Upper lobe of left lung (tissue), 6 donors: ENCODE results near the gene MTFMT. TPM values are rescaled to one million over a fixed set of nuclear protein-coding genes. Genes with fewer than 3 reads are reported as not detected.

Experiments used
- ATAC-seq, 2 donors: fragments of 200-7000 bp; cut with Tn5 transposase; one replicate each; pipeline ENCODE4 v1.9.1; 2022; ENCODE audit warnings: mild to moderate bottlenecking in 2 of 2, moderate library complexity in 2 of 2; ENCODE audit not compliant: low FRiP score in 2 of 2
- DNase-seq, 2 donors: peaks; one replicate each; pipeline ENCODE4 v3.0.0-alpha.2; 2019 to 2020
- H3K27ac ChIP-seq, 4 donors: fragments of 200-600 bp; sonication (generic); one replicate each; pipeline ENCODE4 v1.5.1; 2016 to 2019
- H3K27me3 ChIP-seq, 4 donors: fragments of 200-600 bp; sonication (generic); one replicate each; pipeline ENCODE4 v1.5.1; 2017 to 2019
- H3K36me3 ChIP-seq, 4 donors: fragments of 200-600 bp; sonication (generic); one replicate each; pipeline ENCODE4 v1.5.1; 2016 to 2019
- H3K4me1 ChIP-seq, 4 donors: fragments of 200-600 bp; sonication (generic); one replicate each; pipeline ENCODE4 v1.5.1; 2018 to 2019
- H3K4me3 ChIP-seq, 4 donors: fragments of 200-600 bp; sonication (generic); one replicate each; pipeline ENCODE4 v1.5.1; 2017 to 2019; ENCODE audit warnings: mild to moderate bottlenecking in 2 of 4, moderate library complexity in 1 of 4
- H3K9me3 ChIP-seq, 4 donors: fragments of 200-600 bp; sonication (generic); one replicate each; pipeline ENCODE4 v1.5.1; 2018 to 2019
- CTCF ChIP-seq, 6 experiments: fragments of 450-650 bp in 4 of 6; fragments of 200-600 bp in 2 of 6; sonication (generic) in 2 of 6; IDR thresholded peaks; one replicate each; pipeline ENCODE4 v1.5.1; 2016 to 2019; ENCODE audit warnings: antibody characterized with exemption in 6 of 6
- EP300 ChIP-seq, 4 donors: sonication (generic); formaldehyde crosslinking; IDR thresholded peaks; one replicate each; pipeline ENCODE4 v1.5.1; 2017; ENCODE audit warnings: antibody characterized with exemption in 4 of 4, control low read depth in 2 of 4
- POLR2A ChIP-seq, 4 donors: fragments of 450-650 bp; IDR thresholded peaks; one replicate each; pipeline ENCODE4 v1.5.1; 2016 to 2017; ENCODE audit warnings: antibody characterized with exemption in 4 of 4, mild to moderate bottlenecking in 2 of 4
- POLR2AphosphoS5 ChIP-seq, 2 donors: sonication (generic); formaldehyde crosslinking; IDR thresholded peaks; one replicate each; pipeline ENCODE4 v1.5.1; 2017; ENCODE audit warnings: antibody characterized with exemption in 2 of 2
- WGBS, 2 donors: methylation state at CpG; one replicate each; pipeline ENCODE4 v1.1.5; 2017 to 2018; 5-methylcytosine and 5-hydroxymethylcytosine counted together
- total RNA-seq, 6 donors: library from RNA; depleted of rRNA in 4 of 6; stranded (reverse); fragments of >200 nt in 4 of 6; gene quantifications; one replicate each; pipeline versions ENCODE4 v1.1.0 to v1.2.1, GENCODE V29; 2016 to 2021
- donor health status: DM: no; HTN: no; CAD: no; lungs with moderate emphysema.
- donor health status: DM: no; HTN: yes; CAD: no; lungs with severe emphysema.

Gene MTFMT
- total RNA-seq, 6 donors from 2014 or later = 15.8 to 35.6 (median 25.5) TPM

- Histone ChIP-seq H3K36me3 (no peaks in the 10 kb centered on the region), H3K9me3 (no peaks in the 10 kb centered on the region), H3K4me1 (peaks cover 29 to 50% (median 31%) of the 10 kb centered on the region in 4 donors), H3K27ac (peak within 1 kb of the TSS; percentile 92 to 98 (median 93)), H3K27me3 (no peaks in the 10 kb centered on the region), H3K4me3 (peak within 1 kb of the TSS; percentile 77 to 99 (median 85))
- ATAC-seq (peak; percentile 98), DNase-seq (peak; percentile 96 to 99)
- 2% methylated on average over 18 to 28 of the region's 75 CpGs for WGBS, 2 donors
- TF ChIP-seq EP300 (IDR thresholded peaks at IDR 0.05) (peak in 1 of 4 donors; percentile 7), POLR2A (IDR thresholded peaks at IDR 0.05) (peak in 3 of 4 donors; percentile 34 to 84 (median 64)), POLR2AphosphoS5 (IDR thresholded peaks at IDR 0.05) (peak; percentile 69 to 95), CTCF (IDR thresholded peaks at IDR 0.05) (peak in 2 of 6 experiments; percentile 5 to 25)
Observed at GRCh38 chr15:64989416-64990167, 39.8 kb downstream of the MTFMT start, which contains the start of gene SPG21. Gene SPG21, minus strand, starts transcription at chr15:64989914. Its CDS starts 6,345 bp downstream, at chr15:64983569.

DNA sequence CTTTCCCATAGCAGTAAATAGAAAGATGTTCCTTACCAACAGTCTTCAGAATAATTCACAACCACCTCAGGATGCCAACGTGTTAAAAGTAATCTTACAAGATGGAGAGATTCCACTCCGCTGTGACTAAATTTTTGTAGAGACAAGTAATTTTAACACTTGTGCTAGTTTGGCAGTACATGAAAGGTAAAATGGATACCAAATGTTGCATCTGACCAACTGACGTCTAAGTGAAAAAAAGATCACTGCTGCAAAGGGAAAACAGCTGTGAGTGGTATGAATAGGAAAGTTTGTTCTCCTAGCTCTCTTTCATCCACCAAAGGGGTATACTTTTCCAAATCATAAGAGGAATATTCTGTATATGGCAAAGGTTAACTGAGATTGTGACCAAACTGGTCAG, 42.3 kb downstream of the MTFMT start:
- Histone ChIP-seq H3K27me3 (no peaks in the 10 kb centered on the region), H3K9me3 (no peaks in the 10 kb centered on the region), H3K4me3 (no peak overlapping the region), H3K27ac (peak overlapping the region in 1 of 4 donors; percentile 7), H3K4me1 (peaks cover 37 to 60% (median 40%) of the 10 kb centered on the region in 4 donors), H3K36me3 (peaks cover 0 to 7% (median 2%) of the 10 kb centered on the region in 4 donors)
- no peak for TF ChIP-seq POLR2A (IDR thresholded peaks at IDR 0.05)
- TF ChIP-seq EP300 (IDR thresholded peaks at IDR 0.05) = no peak
- no peak for TF ChIP-seq POLR2AphosphoS5 (IDR thresholded peaks at IDR 0.05)
- no peak for TF ChIP-seq CTCF (IDR thresholded peaks at IDR 0.05)
- WGBS, 2 donors = 50 to 56% methylated on average over 3 of the region's 3 CpGs
- no peak for DNase-seq
- no peak for ATAC-seq

GRCh38 chr15:64985366-64986033, 43.9 kb downstream of the MTFMT start:
- Histone ChIP-seq H3K27ac (peak overlapping the region; percentile 79 to 89 (median 82)), H3K9me3 (no peaks in the 10 kb centered on the region), H3K36me3 (peaks cover 0 to 11% (median 4%) of the 10 kb centered on the region in 4 donors), H3K4me3 (no peak overlapping the region), H3K4me1 (peaks cover 37 to 58% (median 44%) of the 10 kb centered on the region in 4 donors), H3K27me3 (no peaks in the 10 kb centered on the region)
- peak; percentile 5 to 19 for ATAC-seq
- TF ChIP-seq POLR2AphosphoS5 (IDR thresholded peaks at IDR 0.05) = peak in 1 of 2 donors; percentile 12
- no peak for TF ChIP-seq CTCF (IDR thresholded peaks at IDR 0.05)
- TF ChIP-seq POLR2A (IDR thresholded peaks at IDR 0.05) = peak in 1 of 4 donors; percentile 24
- TF ChIP-seq EP300 (IDR thresholded peaks at IDR 0.05) = no peak
- peak in 1 of 2 donors; percentile 42 for DNase-seq
- 10 to 18% methylated on average over 9 of the region's 9 CpGs for WGBS, 2 donors

DNA sequence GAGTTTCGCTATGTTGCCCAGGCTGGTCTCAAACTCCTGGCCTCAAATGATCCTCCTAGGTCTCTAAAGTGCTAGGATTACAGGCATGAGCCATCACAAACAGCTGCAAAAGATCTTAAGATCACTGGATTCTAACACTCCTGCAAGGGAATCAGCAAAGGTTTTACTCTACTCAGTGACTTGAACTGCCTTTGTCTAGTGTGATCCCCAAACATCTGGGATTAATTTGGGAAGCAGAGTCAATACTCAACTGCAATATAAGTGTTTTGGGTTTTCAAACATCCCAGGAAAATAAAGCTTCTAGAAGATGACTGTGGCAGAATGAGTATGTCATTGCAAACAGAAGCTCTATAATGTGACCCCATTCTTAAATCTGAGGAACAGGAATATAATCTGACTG, 47.0 kb downstream of the MTFMT start:
- no peak for DNase-seq
- Histone ChIP-seq H3K27ac (no peak overlapping the region), H3K4me3 (no peak overlapping the region), H3K27me3 (no peaks in the 10 kb centered on the region), H3K9me3 (no peaks in the 10 kb centered on the region), H3K4me1 (peaks cover 30 to 38% (median 34%) of the 10 kb centered on the region in 4 donors), H3K36me3 (peaks cover 5 to 39% (median 20%) of the 10 kb centered on the region in 4 donors)
- ATAC-seq = no peak
- no peak for TF ChIP-seq CTCF (IDR thresholded peaks at IDR 0.05)
- no peak for TF ChIP-seq POLR2A (IDR thresholded peaks at IDR 0.05)
- TF ChIP-seq POLR2AphosphoS5 (IDR thresholded peaks at IDR 0.05) = no peak
- TF ChIP-seq EP300 (IDR thresholded peaks at IDR 0.05) = no peak
- WGBS, 2 donors = 100% methylated on average over 1 of the region's 1 CpG
